HG02623 (cell line): ENCODE measurements around the gene LIMS2.

ENCODE experiments used
- ATAC-seq: cut with Tn5 transposase; IDR thresholded peaks from one replicate; pipeline ENCODE4 v1.9.1; 2021; ENCODE audit warnings: moderate library complexity; ENCODE audit not compliant: unreplicated experiment

Gene LIMS2

DNA sequence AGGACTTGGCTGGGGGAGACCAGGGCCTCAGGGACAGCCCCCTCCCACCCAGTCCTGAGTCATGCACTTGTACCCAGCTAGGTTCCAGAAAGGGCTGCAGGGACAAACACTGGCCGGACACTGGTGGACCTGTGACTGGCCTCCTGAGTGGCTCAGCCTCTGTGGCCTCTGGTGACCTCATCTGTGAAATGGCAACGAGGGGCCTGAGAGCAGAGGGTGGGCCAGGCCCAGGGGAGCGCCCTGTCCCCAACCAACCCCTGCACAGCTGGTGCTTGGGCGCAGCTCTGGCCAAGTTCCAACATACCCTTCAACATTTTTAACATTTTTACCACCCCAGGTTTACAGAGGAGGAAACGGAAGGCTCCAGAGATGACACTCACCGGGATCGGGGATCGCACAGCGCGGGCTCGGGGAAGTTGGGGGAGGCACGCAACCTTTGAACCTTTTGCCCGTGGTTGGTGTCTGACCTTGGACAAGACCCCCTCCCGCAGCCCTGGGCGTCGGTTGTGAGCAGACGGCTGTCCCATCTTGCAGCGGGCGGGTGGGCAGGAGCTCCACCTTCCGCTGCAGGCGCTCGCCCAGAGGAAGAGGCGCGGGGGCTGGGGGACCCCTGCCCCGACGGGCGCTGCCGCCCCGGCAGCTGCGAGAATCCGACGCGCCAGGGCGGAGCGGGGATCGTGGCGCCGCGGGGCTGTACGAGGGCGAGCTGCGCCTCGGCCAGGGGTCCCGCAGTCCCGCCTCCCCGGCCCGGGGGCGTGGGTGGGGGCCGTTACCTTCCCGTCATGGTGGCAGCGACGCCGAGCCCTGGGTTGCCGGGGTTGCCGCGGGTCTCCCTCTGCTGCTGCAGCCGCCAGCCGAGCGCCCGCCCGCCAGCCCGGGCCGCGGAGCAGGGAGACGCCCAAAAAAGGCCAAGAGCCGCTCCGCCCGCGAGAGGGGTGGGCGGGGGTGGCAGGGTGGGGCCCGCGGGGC, 805 bp downstream of the LIMS2 start:
- ATAC-seq, result no peak

- ATAC-seq, result no peak
These were observed 1.9 kb downstream of the LIMS2 start for GRCh38 chr2:127673291-127674069.

DNA sequence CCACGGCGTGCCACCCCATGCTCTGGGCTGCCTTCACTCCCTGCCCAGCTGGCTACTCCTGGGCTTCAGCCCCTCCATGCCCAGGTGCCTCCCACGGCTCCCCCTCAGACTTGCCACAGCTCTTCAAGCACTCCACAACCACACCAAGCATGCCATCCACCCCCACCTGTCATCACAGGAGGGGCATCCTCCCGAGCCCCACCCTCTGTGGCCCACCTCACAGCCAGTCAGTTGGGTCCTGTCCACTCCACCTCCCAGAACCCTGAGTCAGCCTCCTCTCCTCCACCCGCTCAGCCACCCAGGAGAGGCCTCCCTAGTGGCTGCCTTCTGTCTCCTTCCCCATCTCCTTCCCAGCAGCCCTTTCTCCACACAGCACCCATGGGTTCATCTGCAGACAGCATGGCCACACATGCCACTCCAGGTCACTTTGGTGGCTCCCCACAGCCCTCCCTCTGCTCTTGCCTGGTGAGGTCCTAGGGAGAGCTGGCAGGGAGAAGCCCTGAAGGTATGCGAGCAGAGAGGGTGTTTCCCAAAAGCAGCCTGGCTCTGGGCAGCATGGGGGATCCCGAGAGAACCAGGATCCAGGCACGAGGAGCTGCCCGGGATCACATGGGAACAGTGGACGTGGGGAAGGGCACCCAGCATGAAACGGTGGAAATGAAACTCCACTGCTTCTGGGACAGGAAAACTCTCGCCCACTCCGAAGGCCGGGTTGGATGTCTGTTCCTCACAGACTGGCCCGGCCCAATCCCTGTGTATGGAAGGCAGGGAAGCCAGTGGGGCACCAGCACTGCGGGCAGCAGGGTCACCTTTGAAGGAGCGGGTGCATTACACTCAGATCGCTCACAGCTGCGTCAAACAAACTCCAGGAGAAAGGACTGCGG, 2.7 kb downstream of the LIMS2 start:
- no peak for ATAC-seq

- ATAC-seq, result no peak
These were observed 3.6 kb downstream of the LIMS2 start for GRCh38 chr2:127671557-127672302.

DNA sequence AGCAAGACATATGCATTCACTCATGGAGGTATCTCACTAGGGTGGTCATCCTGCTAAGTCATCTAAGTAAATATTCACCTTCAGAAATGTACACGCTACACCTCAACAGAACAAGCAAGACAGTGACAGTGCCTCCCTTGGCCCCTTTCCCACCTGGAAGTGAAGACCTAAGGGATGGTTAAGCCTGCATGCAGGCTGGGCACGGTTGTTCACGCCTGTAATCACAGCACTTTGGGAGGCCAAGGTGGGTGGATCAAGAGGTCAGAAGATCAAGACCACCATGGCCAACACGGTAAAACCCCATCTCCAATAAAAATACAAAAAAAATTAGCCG, 4.4 kb downstream of the LIMS2 start:
- no peak for ATAC-seq

GRCh38 chr2:127670055-127670956, 5.0 kb downstream of the LIMS2 start:
- no peak for ATAC-seq

DNA sequence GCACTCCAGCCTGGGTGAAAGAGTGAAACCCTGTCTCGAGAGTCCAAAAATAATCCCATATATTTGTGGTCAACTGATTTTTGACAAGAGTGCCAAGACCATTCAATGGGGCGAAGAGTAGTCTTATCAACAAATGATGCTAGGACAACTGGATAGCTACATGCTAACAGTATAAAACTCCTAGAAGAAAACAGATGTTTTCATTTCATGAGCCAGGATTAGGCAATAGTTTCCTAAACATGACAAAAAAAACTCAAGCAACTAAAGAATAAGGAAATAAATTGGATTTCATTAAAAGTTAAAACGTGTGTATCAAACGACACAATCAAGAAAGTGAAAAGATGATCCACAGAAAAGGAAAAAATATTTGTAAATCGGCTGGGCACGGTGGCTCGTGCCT, 6.3 kb downstream of the LIMS2 start:
- ATAC-seq, result no peak

GRCh38 chr2:127665267-127665893, 9.9 kb downstream of the LIMS2 start:
- no peak for ATAC-seq

DNA sequence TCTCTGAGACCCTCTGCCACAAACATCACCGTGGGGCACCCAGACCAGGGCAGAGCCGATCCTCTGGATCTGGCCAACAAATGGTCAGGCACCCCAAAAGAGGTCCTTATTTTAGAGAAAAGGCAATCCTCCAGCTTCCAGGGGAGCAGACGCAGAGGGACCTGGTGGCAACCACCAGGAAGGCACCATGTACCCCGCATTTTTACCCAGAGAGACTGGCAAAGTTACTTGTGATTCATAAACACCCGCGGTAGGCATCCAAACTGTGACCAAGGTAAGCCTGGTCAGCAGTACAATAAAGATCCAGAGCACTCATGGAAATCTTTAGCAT, 10.5 kb downstream of the LIMS2 start:
- ATAC-seq, result no peak

DNA sequence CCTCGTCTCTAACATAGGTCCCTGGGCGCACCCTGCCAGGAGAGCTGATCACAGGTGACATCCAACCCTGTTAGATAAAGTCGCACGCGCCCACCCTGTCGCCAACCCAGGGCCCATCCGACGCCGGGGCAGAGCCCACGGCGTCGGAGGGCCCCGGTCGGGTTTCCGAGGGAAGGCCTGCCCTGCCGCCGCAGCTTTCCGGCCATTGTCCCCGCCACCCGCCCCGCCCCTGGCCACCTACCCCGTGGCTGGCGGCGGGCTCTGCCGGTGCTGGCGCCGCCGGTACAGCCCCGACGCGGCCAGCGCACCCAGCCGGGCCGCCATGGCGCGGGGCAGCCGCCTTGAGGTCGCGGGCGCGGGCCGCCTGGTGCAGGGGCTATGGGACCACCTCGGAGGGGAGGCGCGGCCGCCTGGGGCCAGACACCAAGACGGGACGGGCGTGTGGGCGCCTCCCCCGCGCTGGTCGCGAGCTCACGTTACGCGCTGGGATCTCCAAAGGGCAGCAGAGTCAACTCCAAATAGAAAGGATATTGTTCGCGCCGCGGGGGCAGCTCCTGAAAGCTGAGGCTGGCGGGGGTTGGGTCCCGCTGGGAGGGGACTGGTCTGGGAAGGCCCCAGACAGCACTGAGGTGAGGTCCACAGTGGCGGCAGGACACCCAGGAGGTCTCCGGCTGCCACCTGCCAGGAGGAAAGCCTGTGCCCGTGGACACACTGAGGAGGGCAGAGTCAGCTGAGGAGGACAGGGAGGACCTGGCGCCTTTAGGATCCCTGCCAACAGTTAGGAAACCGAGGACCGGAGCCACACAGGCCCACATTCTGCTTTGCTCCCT, 11.1 kb downstream of the LIMS2 start:
- ATAC-seq, result no peak

DNA sequence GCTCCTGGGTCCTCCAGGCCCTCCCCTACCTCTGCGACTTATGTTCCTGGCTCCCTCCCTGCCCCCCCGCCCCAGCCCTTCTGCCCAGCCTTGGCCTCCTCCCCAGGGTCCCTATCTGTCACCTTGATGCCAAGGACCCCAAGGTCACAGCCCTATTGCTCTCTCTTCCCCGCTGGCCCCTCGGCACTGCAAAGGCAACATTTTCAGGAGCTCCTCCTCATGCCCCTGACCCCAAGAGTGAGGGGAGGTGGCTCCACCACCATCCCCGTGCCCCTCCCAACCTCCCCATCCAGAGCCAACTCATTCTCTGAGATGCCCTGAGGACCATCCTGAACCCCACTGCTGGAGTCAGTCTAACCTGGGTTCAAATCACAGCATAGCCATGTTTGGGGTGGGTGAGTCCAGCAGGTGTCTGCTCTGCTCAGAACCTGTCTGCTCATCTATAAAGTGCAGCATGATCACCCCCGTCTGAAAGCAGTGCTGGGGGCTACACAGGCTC, 11.7 kb downstream of the LIMS2 start:
- ATAC-seq, result no peak

DNA sequence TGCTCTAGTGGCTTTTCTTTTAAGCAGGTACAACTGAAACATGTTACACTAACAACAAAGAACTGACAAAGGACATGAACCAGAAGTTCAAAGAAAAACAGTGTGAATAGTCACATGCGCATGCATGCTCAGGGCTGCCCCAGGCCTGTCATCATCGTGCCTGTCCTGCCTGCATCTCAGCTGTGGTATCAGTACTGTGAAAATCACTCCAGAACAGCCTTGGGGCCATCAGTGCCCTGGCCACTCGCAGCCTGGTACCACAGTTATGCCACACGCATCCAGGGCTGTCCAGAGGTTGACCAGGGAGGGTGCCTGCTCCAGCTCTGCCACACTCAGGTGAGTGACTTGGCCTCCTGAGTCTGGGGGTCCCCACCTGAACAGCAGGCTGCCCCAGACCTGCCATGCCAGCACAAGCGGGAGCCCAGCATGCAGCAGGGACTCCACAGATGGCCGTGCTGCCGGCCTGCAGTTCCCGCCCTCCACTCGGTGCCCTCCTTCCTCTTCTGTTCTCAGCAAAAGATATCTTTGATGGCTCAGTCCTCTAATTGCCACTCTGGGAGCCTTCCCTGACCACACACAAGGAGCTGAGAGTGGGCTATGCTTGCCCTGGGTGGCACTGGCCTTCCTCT, 12.3 kb downstream of the LIMS2 start:
- no peak for ATAC-seq

DNA sequence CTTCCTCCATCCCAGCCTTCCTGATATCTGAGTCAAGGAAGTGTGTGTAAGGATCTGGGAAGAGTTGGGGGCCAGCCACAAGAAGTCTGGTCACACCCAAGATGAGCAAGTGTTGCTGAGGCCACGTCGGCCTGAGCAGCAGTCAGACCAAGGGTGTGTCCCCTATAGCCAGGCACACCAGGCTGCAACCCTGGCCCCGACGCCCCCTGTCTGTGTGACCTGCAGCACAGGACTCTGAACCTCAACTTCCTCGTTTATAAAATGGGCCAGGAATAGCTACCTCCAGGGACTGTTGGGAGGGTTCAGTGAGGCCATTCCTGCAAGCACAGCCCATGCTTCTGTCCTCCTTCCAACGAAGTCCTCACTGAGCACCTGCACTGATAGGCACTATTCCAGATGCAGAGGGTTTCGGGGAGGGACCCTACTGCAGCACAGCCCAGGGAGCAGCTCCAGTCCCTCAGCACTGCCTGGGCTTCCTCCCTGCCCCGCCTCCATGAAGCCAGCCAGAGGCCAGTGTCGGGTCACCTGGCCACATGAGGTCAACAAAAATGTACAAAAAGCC, 13.3 kb downstream of the LIMS2 start:
- ATAC-seq, result no peak

DNA sequence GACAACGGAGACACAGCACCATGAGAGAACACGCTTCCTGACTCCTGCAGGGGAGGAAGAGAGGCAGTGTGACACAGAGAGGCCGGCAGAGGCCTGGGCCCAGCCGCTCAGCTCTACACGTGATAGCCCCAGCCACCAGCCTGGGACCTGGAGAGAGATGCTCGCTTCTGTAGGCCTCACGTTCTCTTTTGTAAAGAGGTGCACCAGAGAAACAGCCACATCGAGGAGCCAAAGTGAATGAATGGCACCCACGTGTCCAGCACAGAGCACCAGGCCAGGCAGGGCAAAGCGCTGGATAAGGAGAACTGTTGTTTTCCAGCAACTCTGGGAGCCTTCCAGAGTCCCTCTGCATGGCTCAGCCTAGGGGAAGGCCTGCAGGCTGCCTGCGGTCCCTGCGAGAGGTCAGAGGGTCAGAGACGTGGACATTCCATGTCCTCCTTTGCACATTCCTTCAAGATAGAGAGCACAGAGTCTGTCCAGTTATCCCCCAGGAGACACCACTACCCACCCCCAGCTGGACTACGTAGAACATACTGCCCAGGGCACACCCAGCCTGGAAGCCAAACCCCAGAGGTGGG, 14.2 kb downstream of the LIMS2 start:
- ATAC-seq, result no peak

- no peak for ATAC-seq
These were observed 15.1 kb downstream of the LIMS2 start for GRCh38 chr2:127660291-127660578.

DNA sequence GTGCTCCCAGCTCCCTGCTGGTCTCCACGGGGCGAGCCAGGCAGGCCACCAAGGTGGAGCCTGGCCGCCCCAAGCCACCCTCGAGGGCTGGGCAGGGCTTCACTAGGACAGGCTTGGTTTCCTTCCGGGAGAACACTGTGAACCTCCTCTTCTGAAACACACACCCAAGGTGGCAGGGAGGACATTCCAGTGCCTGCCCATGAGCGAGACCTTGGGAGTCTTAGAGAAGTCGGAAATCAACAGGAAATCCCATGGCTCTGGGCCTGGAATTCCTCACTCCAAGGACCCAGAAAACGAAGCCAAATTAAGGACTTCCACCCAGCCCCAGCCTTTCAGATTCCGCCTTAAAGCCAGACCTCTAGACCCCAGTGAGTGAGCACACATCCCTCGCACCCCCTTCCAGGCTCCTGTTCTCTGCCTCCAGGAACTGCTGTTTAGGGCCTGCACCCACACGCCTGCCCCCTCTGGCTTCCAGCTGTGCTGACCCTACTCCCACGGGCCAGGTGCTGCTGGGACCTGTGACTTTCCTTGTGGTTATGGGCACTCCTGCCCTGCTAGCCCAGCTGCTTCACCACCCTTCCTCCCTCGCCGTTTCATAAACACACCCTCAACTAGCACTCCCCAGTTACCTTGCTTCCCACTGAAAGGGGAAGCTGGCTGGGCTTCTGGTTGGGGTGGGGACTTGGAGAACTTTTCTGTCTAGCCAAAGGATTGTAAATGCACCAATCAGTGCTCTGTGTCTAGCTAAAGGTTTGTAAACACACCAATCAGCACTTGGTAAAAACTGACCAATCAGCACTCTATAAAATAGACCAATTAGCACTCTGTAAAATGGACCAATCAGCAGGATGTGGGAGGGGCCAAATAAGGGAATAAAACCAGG, 15.7 kb downstream of the LIMS2 start:
- ATAC-seq, result no peak
